Panc1 (cell line): ENCODE results near the gene NDE1. TPM values are rescaled to one million over a fixed set of nuclear protein-coding genes. Genes with fewer than 3 reads are reported as not detected.
"Not testable (repeated sequence)": the region's sequence is repeated elsewhere in the genome, so short reads cannot be mapped to it uniquely, and the experiment has no call there.

Experiments
- ATAC-seq: fragments of 200-7000 bp; cut with Tn5 transposase; 2 replicates; pipeline ENCODE4 v1.9.1; 2020; ENCODE audit warnings: mild to moderate bottlenecking, moderate library complexity
- BruUV-seq: library from RNA; stranded (reverse); fragments of 400-500 nt; replicated peaks from 2 replicates; lab custom pipeline; 2021; lab: Mats Ljungman, UMichigan
- CTCF ChIA-PET: fragments of 300-600 bp; sonication (Branson Sonifier 250); formaldehyde crosslinking; loops from one replicate; lab custom pipeline; 2022; ENCODE audit warnings: antibody characterized with exemption; lab: Charles Lee
- POLR2A ChIA-PET: fragments of 300-600 bp; sonication (Branson Sonifier 250); formaldehyde crosslinking; loops from one replicate; lab custom pipeline; 2022; ENCODE audit warnings: antibody characterized with exemption; lab: Charles Lee
- DNase-seq: peaks from one replicate; pipeline ENCODE4 v3.0.0-alpha.2; 2010; ENCODE audit warnings: low read depth, low spot score
- H3K27ac ChIP-seq: 2 replicates; pipeline ENCODE4 v1.5.1; 2011; ENCODE audit warnings: mild to moderate bottlenecking, low read length, inconsistent platforms
- H3K27me3 ChIP-seq: fragments of 200-500 bp; sonication (Bioruptor generic); 2 replicates; pipeline ENCODE4 v1.6.0; 2014; ENCODE audit warnings: low read length, inconsistent platforms; ENCODE audit not compliant: control insufficient read depth, insufficient read depth
- H3K36me3 ChIP-seq: fragments of 200-500 bp; sonication (Bioruptor generic); 2 replicates; pipeline ENCODE4 v1.5.1; 2014; ENCODE audit warnings: inconsistent platforms, mild to moderate bottlenecking, low read length, moderate library complexity; ENCODE audit not compliant: control insufficient read depth, insufficient read depth
- H3K4me1 ChIP-seq: 2 replicates; pipeline ENCODE4 v1.5.1; 2011; ENCODE audit warnings: inconsistent platforms, mild to moderate bottlenecking, low read length, moderate library complexity; ENCODE audit not compliant: control insufficient read depth, insufficient read depth
- H3K4me3 ChIP-seq, 2 experiments: 2 replicates each; pipeline ENCODE4 v1.5.1; 2011 to 2012; ENCODE audit warnings: low read depth in 2 of 2, low read length in 2 of 2, mild to moderate bottlenecking in 2 of 2, inconsistent platforms in 1 of 2, moderate library complexity in 1 of 2
- H3K9me3 ChIP-seq: fragments of 200-500 bp; sonication (Bioruptor generic); 2 replicates; pipeline ENCODE4 v1.5.1; 2014; ENCODE audit warnings: low read depth, mild to moderate bottlenecking, inconsistent platforms, low read length, moderate library complexity; ENCODE audit not compliant: control insufficient read depth, insufficient read depth
- POLR2AphosphoS5 ChIP-seq: IDR thresholded peaks from 2 replicates; pipeline ENCODE4 v1.6.1; 2012; ENCODE audit warnings: mild to moderate bottlenecking, low read depth, low read length, moderate library complexity
- SIN3A ChIP-seq: IDR thresholded peaks from 2 replicates; pipeline ENCODE4 v1.6.1; 2012; ENCODE audit warnings: low read depth, mild to moderate bottlenecking, low read length, moderate library complexity, borderline replicate concordance; ENCODE audit not compliant: insufficient read depth
- TCF7L2 ChIP-seq: IDR thresholded peaks from 2 replicates; pipeline ENCODE4 v1.6.1; 2011; ENCODE audit warnings: mild to moderate bottlenecking, low read depth, low read length, inconsistent platforms
- in situ Hi-C: cut with HindIII; loops from 2 replicates; pipeline ENCODE4 v1.10.0; 2016; ENCODE audit warnings: low sequenced_read_pairs, low pct_unique_long_range_greater_than_20kb
- intact Hi-C: fragments of 100-400 bp; cut with micrococcal nuclease; formaldehyde crosslinking; loops from one replicate; pipeline ENCODE4 v1.10.0; 2022; ENCODE audit not compliant: unreplicated experiment
- total RNA-seq: library from RNA; stranded (reverse); gene quantifications from one replicate; pipeline ENCODE4 v1.2.1, GENCODE V29; 2021; ENCODE audit not compliant: unreplicated experiment
- TF ChIP-seq, protein P1 (sequence below), 2 experiments: IDR thresholded peaks; 2 replicates each; pipeline ENCODE4 v1.6.1; 2011 to 2012; ENCODE audit warnings: low read depth in 2 of 2, control low read depth in 1 of 2, low read length in 1 of 2, mild to moderate bottlenecking in 1 of 2, moderate library complexity in 1 of 2; ENCODE audit not compliant: insufficient read depth in 1 of 2
- TF ChIP-seq, protein P2 (sequence below): fragments of 450-650 bp; IDR thresholded peaks from 2 replicates; pipeline ENCODE4 v1.5.1; 2017; ENCODE audit warnings: mild to moderate bottlenecking

Gene NDE1
- total RNA-seq, 1 experiment from 2014 or later, result 99.1 TPM

DNA sequence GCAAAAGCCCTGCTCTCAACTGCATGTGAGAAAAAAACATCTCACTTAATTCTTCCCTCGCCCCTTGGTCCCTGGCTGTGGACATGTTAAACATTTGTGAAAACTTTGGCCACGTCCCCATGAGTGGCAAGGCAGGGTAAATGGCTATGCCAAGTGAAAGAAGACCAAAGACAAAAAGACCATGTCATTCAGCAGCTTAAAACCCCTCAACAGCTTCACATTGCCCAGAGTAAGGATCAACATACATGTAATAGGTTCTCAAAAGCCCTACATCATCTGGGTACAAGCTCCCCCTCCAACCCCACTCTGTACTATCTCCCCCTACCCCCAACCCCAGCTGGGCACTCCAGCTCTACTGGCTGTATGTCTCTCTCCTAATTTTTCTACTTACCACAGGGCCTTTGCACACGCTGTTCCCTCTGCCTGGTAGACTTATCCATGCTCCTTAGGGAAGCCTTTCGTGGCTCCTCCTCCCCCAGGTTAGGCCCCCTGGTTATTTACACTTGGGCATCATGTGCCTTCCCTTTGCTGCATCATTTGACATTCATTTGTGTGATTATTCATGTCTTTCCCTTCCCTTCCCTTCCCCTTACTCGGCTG, 75.7 kb downstream of the NDE1 start:
- BruUV-seq, result TSS peak; percentile 60
- DNase-seq, result no peak
- H3K9me3 ChIP-seq, result no peaks in the 10 kb centered on the region
- intact Hi-C loops, result no loop called here
- H3K36me3 ChIP-seq, result no peaks in the 10 kb centered on the region
- H3K27me3 ChIP-seq, result no peaks in the 10 kb centered on the region
- CTCF ChIA-PET, result no interaction called here
- POLR2A ChIA-PET, result no interaction called here
- H3K27ac ChIP-seq, result no peak overlapping the region
- TF ChIP-seq TCF7L2, result no peak
- TF ChIP-seq, protein P1, sequence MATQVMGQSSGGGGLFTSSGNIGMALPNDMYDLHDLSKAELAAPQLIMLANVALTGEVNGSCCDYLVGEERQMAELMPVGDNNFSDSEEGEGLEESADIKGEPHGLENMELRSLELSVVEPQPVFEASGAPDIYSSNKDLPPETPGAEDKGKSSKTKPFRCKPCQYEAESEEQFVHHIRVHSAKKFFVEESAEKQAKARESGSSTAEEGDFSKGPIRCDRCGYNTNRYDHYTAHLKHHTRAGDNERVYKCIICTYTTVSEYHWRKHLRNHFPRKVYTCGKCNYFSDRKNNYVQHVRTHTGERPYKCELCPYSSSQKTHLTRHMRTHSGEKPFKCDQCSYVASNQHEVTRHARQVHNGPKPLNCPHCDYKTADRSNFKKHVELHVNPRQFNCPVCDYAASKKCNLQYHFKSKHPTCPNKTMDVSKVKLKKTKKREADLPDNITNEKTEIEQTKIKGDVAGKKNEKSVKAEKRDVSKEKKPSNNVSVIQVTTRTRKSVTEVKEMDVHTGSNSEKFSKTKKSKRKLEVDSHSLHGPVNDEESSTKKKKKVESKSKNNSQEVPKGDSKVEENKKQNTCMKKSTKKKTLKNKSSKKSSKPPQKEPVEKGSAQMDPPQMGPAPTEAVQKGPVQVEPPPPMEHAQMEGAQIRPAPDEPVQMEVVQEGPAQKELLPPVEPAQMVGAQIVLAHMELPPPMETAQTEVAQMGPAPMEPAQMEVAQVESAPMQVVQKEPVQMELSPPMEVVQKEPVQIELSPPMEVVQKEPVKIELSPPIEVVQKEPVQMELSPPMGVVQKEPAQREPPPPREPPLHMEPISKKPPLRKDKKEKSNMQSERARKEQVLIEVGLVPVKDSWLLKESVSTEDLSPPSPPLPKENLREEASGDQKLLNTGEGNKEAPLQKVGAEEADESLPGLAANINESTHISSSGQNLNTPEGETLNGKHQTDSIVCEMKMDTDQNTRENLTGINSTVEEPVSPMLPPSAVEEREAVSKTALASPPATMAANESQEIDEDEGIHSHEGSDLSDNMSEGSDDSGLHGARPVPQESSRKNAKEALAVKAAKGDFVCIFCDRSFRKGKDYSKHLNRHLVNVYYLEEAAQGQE (IDR thresholded peaks at IDR 0.05; ENCODE audit: insufficient read depth in 1 of 2, low read depth in 2 of 2, low read length in 1 of 2), result no peak
- no peak for TF ChIP-seq POLR2AphosphoS5
- TF ChIP-seq SIN3A, result no peak
- TF ChIP-seq, protein P2, sequence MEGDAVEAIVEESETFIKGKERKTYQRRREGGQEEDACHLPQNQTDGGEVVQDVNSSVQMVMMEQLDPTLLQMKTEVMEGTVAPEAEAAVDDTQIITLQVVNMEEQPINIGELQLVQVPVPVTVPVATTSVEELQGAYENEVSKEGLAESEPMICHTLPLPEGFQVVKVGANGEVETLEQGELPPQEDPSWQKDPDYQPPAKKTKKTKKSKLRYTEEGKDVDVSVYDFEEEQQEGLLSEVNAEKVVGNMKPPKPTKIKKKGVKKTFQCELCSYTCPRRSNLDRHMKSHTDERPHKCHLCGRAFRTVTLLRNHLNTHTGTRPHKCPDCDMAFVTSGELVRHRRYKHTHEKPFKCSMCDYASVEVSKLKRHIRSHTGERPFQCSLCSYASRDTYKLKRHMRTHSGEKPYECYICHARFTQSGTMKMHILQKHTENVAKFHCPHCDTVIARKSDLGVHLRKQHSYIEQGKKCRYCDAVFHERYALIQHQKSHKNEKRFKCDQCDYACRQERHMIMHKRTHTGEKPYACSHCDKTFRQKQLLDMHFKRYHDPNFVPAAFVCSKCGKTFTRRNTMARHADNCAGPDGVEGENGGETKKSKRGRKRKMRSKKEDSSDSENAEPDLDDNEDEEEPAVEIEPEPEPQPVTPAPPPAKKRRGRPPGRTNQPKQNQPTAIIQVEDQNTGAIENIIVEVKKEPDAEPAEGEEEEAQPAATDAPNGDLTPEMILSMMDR, result no peak
- in situ Hi-C loops, result no loop called here
- H3K4me3 ChIP-seq, result no peak overlapping the region
- no peak for ATAC-seq
- H3K4me1 ChIP-seq, result no peaks in the 10 kb centered on the region

DNA sequence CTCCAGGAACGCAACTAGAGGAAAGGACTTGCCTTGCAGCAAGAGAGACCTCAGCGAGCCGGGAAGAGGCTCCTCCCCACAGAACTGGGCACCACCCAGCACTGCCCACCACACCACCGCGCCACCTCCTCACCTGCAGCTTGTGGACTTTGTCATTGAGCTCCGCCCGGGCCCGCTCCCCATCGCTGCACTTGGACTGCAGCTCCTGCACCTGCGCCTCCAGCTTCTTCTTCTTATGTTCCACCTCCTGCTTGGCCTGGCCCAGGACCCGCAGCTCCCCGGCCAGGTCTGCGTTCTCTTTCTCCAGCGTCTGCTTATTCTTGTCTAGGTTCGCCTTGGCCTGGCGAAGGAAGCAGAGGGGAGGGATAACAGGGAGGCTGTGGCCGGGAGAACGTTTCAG, 76.7 kb downstream of the NDE1 start:
- no TSS peak for BruUV-seq
- H3K4me1 ChIP-seq, result no peaks in the 10 kb centered on the region
- intact Hi-C loops (no loop called here), in situ Hi-C loops (no loop called here)
- POLR2A ChIA-PET, result no interaction called here
- TF ChIP-seq SIN3A, result no peak
- H3K4me3 ChIP-seq, result no peak overlapping the region
- H3K9me3 ChIP-seq, result no peaks in the 10 kb centered on the region
- no peak overlapping the region for H3K27ac ChIP-seq
- no peaks in the 10 kb centered on the region for H3K27me3 ChIP-seq
- H3K36me3 ChIP-seq, result no peaks in the 10 kb centered on the region
- no peak for DNase-seq
- no peak for ATAC-seq
- CTCF ChIA-PET, result no interaction called here

DNA sequence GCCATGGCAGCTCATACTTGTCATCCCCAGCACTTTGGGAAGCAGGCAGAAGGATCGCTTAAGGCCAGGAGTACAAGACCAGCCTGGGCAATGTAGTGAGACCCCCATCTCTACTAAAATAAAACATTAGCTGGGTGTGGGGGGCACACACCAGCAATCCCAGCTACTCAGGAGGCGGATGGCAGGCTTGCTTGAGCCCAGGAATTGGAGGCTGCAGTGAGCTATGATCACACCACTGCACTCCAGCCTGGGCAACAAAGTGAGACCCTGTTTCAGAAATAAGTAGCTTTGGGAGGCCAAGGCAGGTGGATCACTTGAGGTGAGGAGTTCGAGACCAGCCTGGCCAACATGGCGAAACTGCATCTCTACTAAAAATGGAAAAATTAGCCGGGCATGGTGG, 77.7 kb downstream of the NDE1 start:
- CTCF ChIA-PET, result interaction anchor here (0.6 kb wide), 1 partner anchor 33 kb away, joined by 6 read pairs; no protein-coding TSS in a partner anchor

More for the DNA sequence above, 77.7 kb downstream of the NDE1 start:
- BruUV-seq, in situ Hi-C loops, POLR2A ChIA-PET, H3K27ac ChIP-seq, ATAC-seq, H3K9me3 ChIP-seq, H3K4me3 ChIP-seq, H3K27me3 ChIP-seq, H3K36me3 ChIP-seq, DNase-seq, intact Hi-C loops, H3K4me1 ChIP-seq: not testable (repeated sequence)
